ENCODE results near the gene INAFM1.

The INAFM1 gene

DNA sequence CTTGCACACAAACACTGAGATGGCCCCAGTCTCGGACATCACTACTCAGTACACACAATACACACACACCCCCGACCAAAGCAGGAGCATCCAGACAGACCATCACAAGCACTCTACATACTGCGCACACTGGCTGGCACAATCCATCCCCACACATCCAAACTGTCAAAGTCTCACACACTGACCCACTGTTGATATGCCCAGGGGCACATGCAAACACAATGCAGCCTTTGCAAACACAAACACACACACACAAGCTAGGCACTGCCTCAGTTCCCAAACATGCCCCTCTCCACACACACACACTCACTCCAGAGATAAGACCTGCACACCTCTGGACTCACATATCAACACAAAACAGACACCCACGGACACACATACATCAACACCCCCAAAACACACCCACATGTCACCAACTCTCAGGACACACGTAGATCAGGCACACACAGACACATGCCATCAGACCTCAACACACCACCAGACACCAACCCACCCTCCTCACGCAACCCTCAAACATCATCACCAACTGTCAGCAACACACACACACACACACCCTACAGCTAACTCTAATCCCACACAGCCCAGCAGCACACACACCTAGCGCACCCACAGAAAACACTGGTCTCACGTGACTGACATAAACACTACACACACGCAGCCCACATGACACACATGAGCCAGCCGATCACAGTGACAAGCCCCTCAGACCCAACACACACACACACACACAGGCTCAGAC is 45.6 kb upstream of the INAFM1 start (continued):
- no peak for TF ChIP-seq ZNF555 (tag by site-specific recombination; conservative IDR thresholded peaks at IDR 0.05)
- peak; percentile 93 for TF ChIP-seq ZNF785 (tag by site-specific recombination; IDR thresholded peaks at IDR 0.05)
- TF ChIP-seq GLI2 (tag by site-specific recombination; IDR thresholded peaks at IDR 0.05; ENCODE audit: borderline replicate concordance, low read depth): no peak
- TF ChIP-seq ZNF248 (tag by site-specific recombination; IDR thresholded peaks at IDR 0.05): peak; percentile 85
- TF ChIP-seq ZBTB1 (tag by site-specific recombination; IDR thresholded peaks at IDR 0.05): no peak
- TF ChIP-seq ZNF214 (tag by site-specific recombination; IDR thresholded peaks at IDR 0.05; ENCODE audit: borderline replicate concordance): no peak
- TF ChIP-seq SP2 (tag by site-specific recombination; IDR thresholded peaks at IDR 0.05): no peak
- TF ChIP-seq SP7 (tag by site-specific recombination; IDR thresholded peaks at IDR 0.05): peak; percentile 12; the same call in 1 of the 2 replicates
- TF ChIP-seq IKZF3 (tag by site-specific recombination; IDR thresholded peaks at IDR 0.05): no peak
- TF ChIP-seq ZNF146 (tag by site-specific recombination; IDR thresholded peaks at IDR 0.05): no peak
- TF ChIP-seq, protein P1, sequence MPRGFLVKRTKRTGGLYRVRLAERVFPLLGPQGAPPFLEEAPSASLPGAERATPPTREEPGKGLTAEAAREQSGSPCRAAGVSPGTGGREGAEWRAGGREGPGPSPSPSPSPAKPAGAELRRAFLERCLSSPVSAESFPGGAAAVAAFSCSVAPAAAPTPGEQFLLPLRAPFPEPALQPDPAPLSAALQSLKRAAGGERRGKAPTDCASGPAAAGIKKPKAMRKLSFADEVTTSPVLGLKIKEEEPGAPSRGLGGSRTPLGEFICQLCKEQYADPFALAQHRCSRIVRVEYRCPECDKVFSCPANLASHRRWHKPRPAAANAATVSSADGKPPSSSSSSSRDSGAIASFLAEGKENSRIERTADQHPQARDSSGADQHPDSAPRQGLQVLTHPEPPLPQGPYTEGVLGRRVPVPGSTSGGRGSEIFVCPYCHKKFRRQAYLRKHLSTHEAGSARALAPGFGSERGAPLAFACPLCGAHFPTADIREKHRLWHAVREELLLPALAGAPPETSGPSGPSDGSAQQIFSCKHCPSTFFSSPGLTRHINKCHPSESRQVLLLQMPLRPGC (tag by site-specific recombination; IDR thresholded peaks at IDR 0.05): peak; percentile 53
- TF ChIP-seq, protein P2, sequence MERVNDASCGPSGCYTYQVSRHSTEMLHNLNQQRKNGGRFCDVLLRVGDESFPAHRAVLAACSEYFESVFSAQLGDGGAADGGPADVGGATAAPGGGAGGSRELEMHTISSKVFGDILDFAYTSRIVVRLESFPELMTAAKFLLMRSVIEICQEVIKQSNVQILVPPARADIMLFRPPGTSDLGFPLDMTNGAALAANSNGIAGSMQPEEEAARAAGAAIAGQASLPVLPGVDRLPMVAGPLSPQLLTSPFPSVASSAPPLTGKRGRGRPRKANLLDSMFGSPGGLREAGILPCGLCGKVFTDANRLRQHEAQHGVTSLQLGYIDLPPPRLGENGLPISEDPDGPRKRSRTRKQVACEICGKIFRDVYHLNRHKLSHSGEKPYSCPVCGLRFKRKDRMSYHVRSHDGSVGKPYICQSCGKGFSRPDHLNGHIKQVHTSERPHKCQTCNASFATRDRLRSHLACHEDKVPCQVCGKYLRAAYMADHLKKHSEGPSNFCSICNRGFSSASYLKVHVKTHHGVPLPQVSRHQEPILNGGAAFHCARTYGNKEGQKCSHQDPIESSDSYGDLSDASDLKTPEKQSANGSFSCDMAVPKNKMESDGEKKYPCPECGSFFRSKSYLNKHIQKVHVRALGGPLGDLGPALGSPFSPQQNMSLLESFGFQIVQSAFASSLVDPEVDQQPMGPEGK (tag by site-specific recombination; IDR thresholded peaks at IDR 0.05): peak; percentile 74
- TF ChIP-seq ZNF23 (tag by site-specific recombination; IDR thresholded peaks at IDR 0.05; ENCODE audit: borderline replicate concordance): no peak
- TF ChIP-seq ZNF426 (tag by site-specific recombination; IDR thresholded peaks at IDR 0.05): no peak
- TF ChIP-seq, protein P3, sequence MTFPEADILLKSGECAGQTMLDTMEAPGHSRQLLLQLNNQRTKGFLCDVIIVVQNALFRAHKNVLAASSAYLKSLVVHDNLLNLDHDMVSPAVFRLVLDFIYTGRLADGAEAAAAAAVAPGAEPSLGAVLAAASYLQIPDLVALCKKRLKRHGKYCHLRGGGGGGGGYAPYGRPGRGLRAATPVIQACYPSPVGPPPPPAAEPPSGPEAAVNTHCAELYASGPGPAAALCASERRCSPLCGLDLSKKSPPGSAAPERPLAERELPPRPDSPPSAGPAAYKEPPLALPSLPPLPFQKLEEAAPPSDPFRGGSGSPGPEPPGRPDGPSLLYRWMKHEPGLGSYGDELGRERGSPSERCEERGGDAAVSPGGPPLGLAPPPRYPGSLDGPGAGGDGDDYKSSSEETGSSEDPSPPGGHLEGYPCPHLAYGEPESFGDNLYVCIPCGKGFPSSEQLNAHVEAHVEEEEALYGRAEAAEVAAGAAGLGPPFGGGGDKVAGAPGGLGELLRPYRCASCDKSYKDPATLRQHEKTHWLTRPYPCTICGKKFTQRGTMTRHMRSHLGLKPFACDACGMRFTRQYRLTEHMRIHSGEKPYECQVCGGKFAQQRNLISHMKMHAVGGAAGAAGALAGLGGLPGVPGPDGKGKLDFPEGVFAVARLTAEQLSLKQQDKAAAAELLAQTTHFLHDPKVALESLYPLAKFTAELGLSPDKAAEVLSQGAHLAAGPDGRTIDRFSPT (tag by site-specific recombination; IDR thresholded peaks at IDR 0.05): peak; percentile 62; the same call in 1 of the 2 replicates
- TF ChIP-seq, protein P4, sequence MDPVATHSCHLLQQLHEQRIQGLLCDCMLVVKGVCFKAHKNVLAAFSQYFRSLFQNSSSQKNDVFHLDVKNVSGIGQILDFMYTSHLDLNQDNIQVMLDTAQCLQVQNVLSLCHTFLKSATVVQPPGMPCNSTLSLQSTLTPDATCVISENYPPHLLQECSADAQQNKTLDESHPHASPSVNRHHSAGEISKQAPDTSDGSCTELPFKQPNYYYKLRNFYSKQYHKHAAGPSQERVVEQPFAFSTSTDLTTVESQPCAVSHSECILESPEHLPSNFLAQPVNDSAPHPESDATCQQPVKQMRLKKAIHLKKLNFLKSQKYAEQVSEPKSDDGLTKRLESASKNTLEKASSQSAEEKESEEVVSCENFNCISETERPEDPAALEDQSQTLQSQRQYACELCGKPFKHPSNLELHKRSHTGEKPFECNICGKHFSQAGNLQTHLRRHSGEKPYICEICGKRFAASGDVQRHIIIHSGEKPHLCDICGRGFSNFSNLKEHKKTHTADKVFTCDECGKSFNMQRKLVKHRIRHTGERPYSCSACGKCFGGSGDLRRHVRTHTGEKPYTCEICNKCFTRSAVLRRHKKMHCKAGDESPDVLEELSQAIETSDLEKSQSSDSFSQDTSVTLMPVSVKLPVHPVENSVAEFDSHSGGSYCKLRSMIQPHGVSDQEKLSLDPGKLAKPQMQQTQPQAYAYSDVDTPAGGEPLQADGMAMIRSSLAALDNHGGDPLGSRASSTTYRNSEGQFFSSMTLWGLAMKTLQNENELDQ (tag by site-specific recombination; IDR thresholded peaks at IDR 0.05; ENCODE audit: low read depth): no peak
- no peak for TF ChIP-seq ZNF354C (tag by site-specific recombination; IDR thresholded peaks at IDR 0.05; ENCODE audit: borderline replicate concordance, low read depth)
- peak; percentile 25; the same call in 1 of the 2 replicates for TF ChIP-seq MZF1 (tag by site-specific recombination; IDR thresholded peaks at IDR 0.05; ENCODE audit: borderline replicate concordance)
- 0 out of 2 replicates have a peak, but pooled peaks have one; percentile 5 for TF ChIP-seq GFI1B (tag by site-specific recombination; IDR thresholded peaks at IDR 0.05)
- 0 out of 2 replicates have a peak, but pooled peaks have one; percentile 65 for TF ChIP-seq ZNF792 (tag by site-specific recombination; IDR thresholded peaks at IDR 0.05)
- TF ChIP-seq PRDM1 (tag by site-specific recombination; IDR thresholded peaks at IDR 0.05): no peak
- TF ChIP-seq, protein P5, sequence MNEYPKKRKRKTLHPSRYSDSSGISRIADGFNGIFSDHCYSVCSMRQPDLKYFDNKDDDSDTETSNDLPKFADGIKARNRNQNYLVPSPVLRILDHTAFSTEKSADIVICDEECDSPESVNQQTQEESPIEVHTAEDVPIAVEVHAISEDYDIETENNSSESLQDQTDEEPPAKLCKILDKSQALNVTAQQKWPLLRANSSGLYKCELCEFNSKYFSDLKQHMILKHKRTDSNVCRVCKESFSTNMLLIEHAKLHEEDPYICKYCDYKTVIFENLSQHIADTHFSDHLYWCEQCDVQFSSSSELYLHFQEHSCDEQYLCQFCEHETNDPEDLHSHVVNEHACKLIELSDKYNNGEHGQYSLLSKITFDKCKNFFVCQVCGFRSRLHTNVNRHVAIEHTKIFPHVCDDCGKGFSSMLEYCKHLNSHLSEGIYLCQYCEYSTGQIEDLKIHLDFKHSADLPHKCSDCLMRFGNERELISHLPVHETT (tag by site-specific recombination; IDR thresholded peaks at IDR 0.05): peak; percentile 61
- peak; percentile 50 for TF ChIP-seq ZNF2 (tag by site-specific recombination; IDR thresholded peaks at IDR 0.05)
- no peak for TF ChIP-seq ZNF366 (tag by site-specific recombination; conservative IDR thresholded peaks at IDR 0.05)
- TF ChIP-seq ZBTB20 (tag by site-specific recombination; IDR thresholded peaks at IDR 0.05): 0 out of 2 replicates have a peak, but pooled peaks have one; percentile 7
- TF ChIP-seq ZNF654 (tag by site-specific recombination; IDR thresholded peaks at IDR 0.05; ENCODE audit: low read depth): no peak
- TF ChIP-seq ZNF266 (tag by site-specific recombination; IDR thresholded peaks at IDR 0.05; ENCODE audit: low read depth): peak; percentile 59; the same call in 1 of the 2 replicates
- TF ChIP-seq KLF16 (tag by site-specific recombination; IDR thresholded peaks at IDR 0.05): peak; percentile 47; the same call in 1 of the 2 replicates
- TF ChIP-seq ZNF16 (tag by site-specific recombination; IDR thresholded peaks at IDR 0.05; ENCODE audit: low read depth): no peak
- TF ChIP-seq ZNF292 (tag by site-specific recombination; IDR thresholded peaks at IDR 0.05; ENCODE audit: borderline replicate concordance, low read depth): no peak
- TF ChIP-seq ZIC2 (tag by site-specific recombination; IDR thresholded peaks at IDR 0.05): no peak
